Stimulated activated naive CD8-positive, alpha-beta T cell treated with anti-CD3 and anti-CD28 coated beads, Interleukin-15, Interleukin-2, amounts not matched to agents 100 ng/mL and 50 ng/mL, for 24 hours (primary cell): ENCODE measurements around the gene DOP1B.
"Not testable (repeated sequence)": the region's sequence is repeated elsewhere in the genome, so short reads cannot be mapped to it uniquely, and the experiment has no call there.

Experiments used
- H3K27ac Mint-ChIP-seq: one replicate; pipeline ENCODE4 v1.8.0; 2021; ENCODE audit warnings: mild to moderate bottlenecking, mixed read lengths
- H3K27me3 Mint-ChIP-seq: one replicate; pipeline ENCODE4 v1.8.0; 2021; ENCODE audit warnings: mixed read lengths
- H3K36me3 Mint-ChIP-seq: one replicate; pipeline ENCODE4 v1.8.0; 2021; ENCODE audit warnings: low read depth, mixed read lengths
- H3K4me1 Mint-ChIP-seq: one replicate; pipeline ENCODE4 v1.8.0; 2021; ENCODE audit warnings: low read depth, mixed read lengths
- H3K4me3 Mint-ChIP-seq: one replicate; pipeline ENCODE4 v1.8.0; 2021; ENCODE audit warnings: mild to moderate bottlenecking, mixed read lengths
- H3K9me3 Mint-ChIP-seq: one replicate; pipeline ENCODE4 v1.8.0; 2021; ENCODE audit warnings: mixed read lengths

Gene DOP1B

DNA sequence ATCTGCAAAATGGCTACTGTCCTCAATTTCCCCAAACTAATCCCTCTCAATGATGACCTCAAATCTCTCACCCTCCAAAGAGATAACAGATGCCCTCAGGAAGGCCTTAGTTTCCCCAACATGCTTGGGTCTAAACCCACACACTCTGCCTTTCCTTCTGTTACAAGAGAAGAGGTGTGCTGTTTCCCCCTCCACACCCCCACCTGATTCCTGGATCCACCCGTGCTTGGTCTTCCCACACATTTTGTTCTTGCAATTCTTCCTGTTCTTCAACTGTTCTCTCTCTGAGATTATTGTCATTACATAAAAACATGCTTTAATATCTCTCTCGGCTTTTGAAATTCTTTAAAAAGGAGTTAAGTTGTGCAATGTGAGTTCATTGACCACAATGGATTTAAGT is 27.4 kb upstream of the DOP1B start:
- no peaks in the 10 kb centered on the region for H3K9me3 Mint-ChIP-seq
- no peaks in the 10 kb centered on the region for H3K36me3 Mint-ChIP-seq
- peaks cover 12% of the 10 kb centered on the region for H3K4me1 Mint-ChIP-seq
- H3K27ac Mint-ChIP-seq = peak overlapping the region; percentile 12
- no peaks in the 10 kb centered on the region for H3K27me3 Mint-ChIP-seq
- H3K4me3 Mint-ChIP-seq = peak overlapping the region; percentile 50

DNA sequence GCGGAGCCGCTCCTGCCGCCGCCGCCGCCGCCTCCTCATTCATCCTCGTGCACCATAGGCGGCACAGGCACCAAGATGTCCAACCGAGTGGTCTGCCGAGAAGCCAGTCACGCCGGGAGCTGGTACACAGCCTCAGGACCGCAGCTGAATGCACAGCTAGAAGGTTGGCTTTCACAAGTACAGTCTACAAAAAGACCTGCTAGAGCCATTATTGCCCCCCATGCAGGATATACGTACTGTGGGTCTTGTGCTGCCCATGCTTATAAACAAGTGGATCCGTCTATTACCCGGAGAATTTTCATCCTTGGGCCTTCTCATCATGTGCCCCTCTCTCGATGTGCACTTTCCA is 26.2 kb upstream of the DOP1B start:
- Mint-ChIP-seq H3K4me3 (peak overlapping the region; percentile 80), H3K4me1 (peaks cover 18% of the 10 kb centered on the region), H3K27ac (peak overlapping the region; percentile 90)
- not testable (repeated sequence) for H3K9me3 Mint-ChIP-seq, H3K27me3 Mint-ChIP-seq, H3K36me3 Mint-ChIP-seq

DNA sequence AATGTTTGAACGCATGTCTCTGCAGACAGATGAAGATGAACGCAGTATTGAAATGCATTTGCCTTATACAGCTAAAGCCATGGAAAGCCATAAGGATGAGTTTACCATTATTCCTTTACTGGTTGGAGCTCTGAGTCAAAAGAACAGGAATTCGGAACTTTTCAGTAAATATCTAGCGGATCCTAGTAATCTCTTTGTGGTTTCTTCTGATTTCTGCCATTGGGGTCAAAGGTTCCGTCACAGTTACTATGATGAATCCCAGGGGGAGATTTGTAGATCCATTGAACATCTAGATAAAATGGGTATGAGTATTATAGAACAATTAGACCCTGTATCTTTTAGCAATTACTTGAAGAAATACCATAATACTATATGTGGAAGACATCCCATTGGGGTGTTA is 25.8 kb upstream of the DOP1B start:
- not testable (repeated sequence) for H3K36me3 Mint-ChIP-seq, H3K27me3 Mint-ChIP-seq, H3K9me3 Mint-ChIP-seq
- Mint-ChIP-seq H3K4me1 (peaks cover 19% of the 10 kb centered on the region), H3K4me3 (peak overlapping the region; percentile 80), H3K27ac (peak overlapping the region; percentile 90)

DNA sequence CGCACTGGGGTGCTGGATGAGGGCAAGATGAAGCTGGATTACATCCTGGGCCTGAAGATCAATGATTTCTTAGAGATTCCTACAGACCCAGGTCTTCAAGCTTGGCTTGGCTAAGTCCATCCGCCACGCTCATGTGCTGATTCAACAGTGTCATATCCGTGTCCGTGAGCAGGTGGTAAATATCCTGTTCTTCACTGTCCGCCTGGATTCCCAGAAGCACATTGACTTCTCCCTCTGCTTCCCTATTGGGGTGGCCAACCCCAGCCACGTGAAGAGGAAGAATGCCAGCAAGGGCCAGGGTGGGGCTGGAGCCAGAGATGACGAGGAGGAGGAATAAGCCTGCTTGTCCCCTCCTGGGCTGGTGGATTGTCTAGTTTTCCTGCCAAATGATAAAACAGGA is 23.9 kb upstream of the DOP1B start:
- Mint-ChIP-seq H3K9me3 (no peaks in the 10 kb centered on the region), H3K4me1 (peaks cover 29% of the 10 kb centered on the region), H3K4me3 (no peak overlapping the region), H3K27ac (no peak overlapping the region), H3K27me3 (no peaks in the 10 kb centered on the region), H3K36me3 (no peaks in the 10 kb centered on the region)

DNA sequence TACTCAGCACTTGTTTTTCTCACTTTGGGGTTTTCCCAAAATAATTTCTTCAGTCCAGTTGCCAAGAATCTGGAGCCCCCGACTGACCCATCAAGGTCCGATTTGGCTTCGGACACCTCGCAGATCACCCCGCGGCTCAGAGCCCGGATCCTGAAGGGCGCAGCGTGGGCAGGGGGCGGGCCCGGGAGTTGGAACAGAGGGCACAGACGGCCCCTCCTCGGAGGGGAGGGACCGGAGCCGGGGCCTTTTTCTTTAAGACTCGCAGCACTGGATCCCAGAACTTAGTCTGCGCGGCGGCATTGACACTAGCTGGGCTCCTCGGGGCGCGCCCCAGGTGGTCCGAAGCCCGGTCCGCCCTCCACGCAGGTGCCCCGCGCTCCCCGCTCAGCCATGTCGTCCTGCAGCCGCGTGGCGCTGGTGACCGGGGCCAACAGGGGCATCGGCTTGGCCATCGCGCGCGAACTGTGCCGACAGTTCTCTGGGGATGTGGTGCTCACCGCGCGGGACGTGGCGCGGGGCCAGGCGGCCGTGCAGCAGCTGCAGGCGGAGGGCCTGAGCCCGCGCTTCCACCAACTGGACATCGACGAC is 21.7 kb upstream of the DOP1B start, which contains the start of gene CBR3:
CBR3 (plus strand) TSS at position 277 of the 588 bp plus-strand sequence; CDS start at position 391, 114 bp downstream.
- no peaks in the 10 kb centered on the region for H3K9me3 Mint-ChIP-seq
- peak within 1 kb of the TSS; percentile 68 for H3K27ac Mint-ChIP-seq
- H3K36me3 Mint-ChIP-seq = no peaks in the 10 kb centered on the region
- no peaks in the 10 kb centered on the region for H3K27me3 Mint-ChIP-seq
- peaks cover 31% of the 10 kb centered on the region for H3K4me1 Mint-ChIP-seq
- H3K4me3 Mint-ChIP-seq = peak within 1 kb of the TSS; percentile 86

DNA sequence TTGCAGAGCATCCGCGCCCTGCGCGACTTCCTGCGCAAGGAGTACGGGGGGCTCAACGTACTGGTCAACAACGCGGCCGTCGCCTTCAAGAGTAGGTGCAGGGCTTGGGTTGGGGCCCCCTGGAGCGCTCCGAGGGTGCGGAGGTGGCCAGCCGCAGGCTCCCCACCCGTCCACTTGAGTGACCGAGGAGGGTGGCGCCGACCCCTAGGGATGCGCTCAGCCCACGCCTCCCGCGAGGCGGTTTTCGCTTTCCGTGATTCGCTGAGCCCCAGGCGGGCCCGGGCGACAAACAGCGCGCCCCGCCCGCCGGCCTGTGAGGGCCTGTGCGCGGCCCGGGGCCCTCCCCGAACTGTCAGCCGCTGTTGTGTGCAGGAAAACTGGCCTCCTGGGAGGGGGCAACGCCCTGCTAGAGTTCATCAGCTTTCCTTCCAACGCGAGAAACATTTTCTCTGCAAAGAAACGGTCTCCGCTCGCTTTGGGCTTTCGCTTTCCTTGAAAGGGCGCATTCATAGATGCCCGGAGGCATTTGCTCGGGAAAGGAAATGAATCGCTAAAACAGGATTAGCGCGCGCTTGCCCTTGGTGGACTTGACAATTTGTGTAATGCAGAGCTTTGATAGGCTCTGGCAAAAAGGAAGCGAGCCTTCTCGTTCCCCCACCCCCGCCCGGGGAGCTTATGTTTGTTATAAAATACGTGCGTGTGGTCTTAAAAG is 21.1 kb upstream of the DOP1B start:
- H3K27ac Mint-ChIP-seq = peak overlapping the region; percentile 68
- H3K36me3 Mint-ChIP-seq = no peaks in the 10 kb centered on the region
- H3K27me3 Mint-ChIP-seq = no peaks in the 10 kb centered on the region
- H3K4me1 Mint-ChIP-seq = peaks cover 28% of the 10 kb centered on the region
- H3K9me3 Mint-ChIP-seq = no peaks in the 10 kb centered on the region
- peak overlapping the region; percentile 86 for H3K4me3 Mint-ChIP-seq

DNA sequence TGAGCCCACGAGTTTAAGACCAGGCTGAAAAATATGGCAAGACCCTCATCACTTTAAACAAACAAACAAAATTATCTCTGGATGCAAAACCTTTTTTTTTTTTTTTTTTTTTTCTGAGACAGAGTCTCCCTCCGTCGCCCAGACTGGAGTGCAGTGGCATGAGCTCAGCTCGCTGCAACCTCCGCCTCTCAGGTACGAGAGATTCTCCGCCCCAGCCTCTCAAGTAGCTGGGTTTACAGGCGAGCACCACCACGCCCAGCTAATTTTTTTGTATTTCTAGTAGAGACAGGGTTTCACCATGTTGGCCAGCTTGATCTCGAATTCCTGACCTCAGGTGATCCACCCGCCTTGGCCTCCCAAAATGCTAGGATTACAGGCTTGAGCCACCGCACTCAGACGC is 16.8 kb upstream of the DOP1B start:
- H3K4me3 Mint-ChIP-seq, H3K27me3 Mint-ChIP-seq: not testable (repeated sequence)

DNA sequence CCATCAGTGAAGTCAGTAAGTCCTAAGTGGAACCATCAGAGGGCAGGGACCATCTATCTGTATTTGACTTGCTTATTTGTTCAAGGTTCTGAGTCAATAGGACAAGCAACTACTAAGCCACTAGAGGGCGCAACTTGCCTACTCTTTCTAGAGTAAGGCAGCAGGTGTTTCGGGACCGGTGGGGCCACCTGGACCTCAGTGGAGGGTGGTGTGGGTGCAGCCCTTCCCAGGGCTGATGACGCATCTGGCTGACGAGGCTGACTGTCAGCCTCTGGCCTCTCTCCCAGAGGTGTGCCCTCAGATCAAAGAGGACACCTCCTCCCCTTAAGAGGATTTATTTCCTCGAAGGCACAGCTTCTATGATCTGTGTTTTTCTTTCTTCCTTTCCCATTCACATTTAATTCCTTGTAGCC is 15.1 kb upstream of the DOP1B start:
- no peaks in the 10 kb centered on the region for H3K9me3 Mint-ChIP-seq
- H3K27ac Mint-ChIP-seq = no peak overlapping the region
- H3K4me1 Mint-ChIP-seq = peaks cover 18% of the 10 kb centered on the region
- H3K27me3 Mint-ChIP-seq = no peaks in the 10 kb centered on the region
- peaks cover 6% of the 10 kb centered on the region for H3K36me3 Mint-ChIP-seq
- H3K4me3 Mint-ChIP-seq = no peak overlapping the region

More for the DNA sequence above, 16.8 kb upstream of the DOP1B start:
- not testable (repeated sequence) for H3K27ac Mint-ChIP-seq, H3K36me3 Mint-ChIP-seq, H3K9me3 Mint-ChIP-seq
- peaks cover 22% of the 10 kb centered on the region for H3K4me1 Mint-ChIP-seq

DNA sequence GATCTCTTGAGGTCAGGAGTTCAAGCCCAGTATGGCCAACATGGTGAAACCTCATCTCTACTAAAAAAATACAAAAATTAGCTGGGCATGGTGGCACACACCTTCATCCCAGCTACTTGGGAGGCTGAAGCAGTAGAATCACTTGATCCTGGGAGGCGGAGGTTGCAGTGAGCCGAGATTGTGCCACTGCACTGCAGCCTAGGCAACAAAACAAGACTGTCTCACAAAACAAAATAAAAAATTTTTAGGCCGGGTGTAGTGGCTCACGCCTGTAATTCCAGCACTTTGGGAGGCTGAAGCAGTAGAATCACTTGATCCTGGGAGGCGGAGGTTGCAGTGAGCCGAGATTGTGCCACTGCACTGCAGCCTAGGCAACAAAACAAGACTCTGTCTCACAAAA is 12.4 kb upstream of the DOP1B start:
- H3K4me1 Mint-ChIP-seq = peaks cover 12% of the 10 kb centered on the region
- H3K27me3 Mint-ChIP-seq, H3K36me3 Mint-ChIP-seq, H3K9me3 Mint-ChIP-seq, H3K4me3 Mint-ChIP-seq, H3K27ac Mint-ChIP-seq: not testable (repeated sequence)

DNA sequence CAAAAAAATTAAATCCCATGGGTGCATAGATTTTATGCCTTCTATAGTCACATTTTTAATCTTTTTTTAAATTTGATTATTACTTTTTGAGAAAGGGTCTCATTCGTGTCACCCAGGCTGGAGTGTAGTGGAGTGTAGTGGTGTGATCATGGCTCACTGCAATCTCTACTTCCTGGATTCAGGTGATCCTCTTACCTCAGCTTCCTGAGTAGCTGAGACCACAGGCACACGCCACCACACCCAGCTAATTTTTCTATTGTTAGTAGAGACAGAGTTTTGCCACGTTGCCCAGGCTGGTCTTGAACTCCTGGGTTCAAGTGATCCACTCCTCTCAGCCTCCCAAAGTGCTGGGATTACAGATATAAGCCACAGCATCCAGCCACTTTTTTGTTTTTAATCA is 11.4 kb upstream of the DOP1B start:
- no peaks in the 10 kb centered on the region for H3K9me3 Mint-ChIP-seq
- no peak overlapping the region for H3K4me3 Mint-ChIP-seq
- H3K4me1 Mint-ChIP-seq = peaks cover 22% of the 10 kb centered on the region
- no peaks in the 10 kb centered on the region for H3K27me3 Mint-ChIP-seq
- peaks cover 6% of the 10 kb centered on the region for H3K36me3 Mint-ChIP-seq
- H3K27ac Mint-ChIP-seq = no peak overlapping the region

DNA sequence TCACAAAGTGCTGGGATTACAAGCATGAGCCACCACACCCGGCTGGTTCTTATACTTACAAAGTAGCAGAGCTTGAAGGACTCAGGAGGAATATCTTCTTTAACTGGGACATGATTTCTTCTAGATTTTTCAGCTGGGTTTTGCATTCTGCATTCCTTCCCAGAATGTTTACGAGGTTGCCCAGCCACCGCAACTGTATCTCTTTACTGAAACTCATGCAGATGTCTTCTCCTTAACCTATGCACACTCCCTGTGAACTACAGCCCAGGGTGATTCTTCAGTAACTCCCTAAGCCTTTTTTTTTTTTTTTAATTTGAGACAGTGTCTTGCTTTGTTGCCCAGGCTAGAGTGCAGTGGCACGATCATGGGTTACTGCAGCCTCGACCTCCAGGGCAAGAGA is 8.7 kb upstream of the DOP1B start:
- Mint-ChIP-seq H3K27me3 (no peaks in the 10 kb centered on the region), H3K4me3 (no peak overlapping the region), H3K4me1 (peaks cover 19% of the 10 kb centered on the region), H3K27ac (no peak overlapping the region), H3K36me3 (peaks cover 6% of the 10 kb centered on the region), H3K9me3 (no peaks in the 10 kb centered on the region)

DNA sequence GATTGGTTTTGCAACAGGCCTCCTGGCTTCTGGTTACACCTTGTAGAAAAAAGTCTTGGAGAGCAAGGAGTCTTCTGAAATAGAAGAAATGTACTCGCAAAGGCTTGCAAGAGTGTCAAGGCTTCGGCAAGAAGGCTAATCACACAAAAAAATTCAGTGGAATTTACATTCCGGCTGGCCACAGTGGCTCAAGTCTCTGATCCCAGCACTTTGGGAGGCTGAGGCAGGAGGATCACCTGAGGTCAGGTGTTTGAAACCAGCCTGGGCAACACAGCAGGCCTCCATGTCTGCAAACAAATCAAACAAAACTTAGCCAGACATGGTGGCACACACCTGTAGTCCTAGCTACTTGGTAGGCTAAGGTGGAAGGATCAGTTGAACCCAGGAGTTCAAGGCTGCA is 7.7 kb upstream of the DOP1B start:
- no peak overlapping the region for H3K4me3 Mint-ChIP-seq
- no peak overlapping the region for H3K27ac Mint-ChIP-seq
- no peaks in the 10 kb centered on the region for H3K27me3 Mint-ChIP-seq
- no peaks in the 10 kb centered on the region for H3K9me3 Mint-ChIP-seq
- peaks cover 19% of the 10 kb centered on the region for H3K4me1 Mint-ChIP-seq
- peaks cover 6% of the 10 kb centered on the region for H3K36me3 Mint-ChIP-seq

DNA sequence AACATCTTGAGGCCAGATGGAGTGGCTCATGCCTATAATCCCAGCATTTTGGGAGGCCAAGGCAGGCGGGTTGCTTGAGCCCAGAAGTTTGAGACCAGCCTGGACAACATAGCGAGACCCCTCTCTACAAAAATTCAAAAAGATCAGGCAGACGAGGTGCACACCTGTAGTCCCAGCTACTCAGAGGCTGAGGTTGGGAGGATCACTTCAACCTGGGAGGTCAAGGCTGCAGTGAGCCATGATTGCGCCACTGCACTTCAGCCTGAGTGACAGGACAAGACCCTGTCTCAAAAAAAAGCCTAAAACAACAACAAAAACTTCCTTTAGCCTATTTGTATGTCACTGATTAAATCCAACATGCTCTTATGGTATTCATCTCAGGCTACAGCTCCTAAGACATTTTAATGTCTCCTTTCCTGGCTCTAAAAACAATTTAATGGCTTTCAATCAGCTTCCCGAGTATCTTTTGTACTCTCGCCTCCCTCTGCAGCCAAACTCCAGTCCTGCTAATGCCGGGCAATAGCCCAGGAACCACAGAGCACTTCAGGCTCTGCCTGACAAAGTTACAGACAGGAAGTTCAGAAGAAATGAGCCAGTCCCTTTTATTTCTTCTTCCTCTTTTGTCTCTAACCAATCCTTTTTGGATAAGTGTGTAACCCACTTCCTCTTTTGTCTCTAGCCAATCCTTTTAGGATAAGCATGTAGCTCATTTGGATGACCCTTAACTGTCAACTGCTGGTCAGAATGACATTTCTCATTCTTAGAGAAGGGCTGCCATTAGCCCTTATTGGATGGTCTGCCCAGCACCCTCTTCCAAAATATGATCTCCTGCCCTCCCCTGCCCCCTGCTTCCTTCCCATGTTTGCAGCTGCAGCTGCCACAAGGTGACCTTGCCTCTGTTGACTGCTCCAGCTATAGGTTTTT is 6.6 kb upstream of the DOP1B start:
- Mint-ChIP-seq H3K4me1 (peaks cover 19% of the 10 kb centered on the region), H3K36me3 (peaks cover 6% of the 10 kb centered on the region), H3K4me3 (no peak overlapping the region), H3K27ac (peak overlapping the region; percentile 9), H3K27me3 (no peaks in the 10 kb centered on the region), H3K9me3 (no peaks in the 10 kb centered on the region)

DNA sequence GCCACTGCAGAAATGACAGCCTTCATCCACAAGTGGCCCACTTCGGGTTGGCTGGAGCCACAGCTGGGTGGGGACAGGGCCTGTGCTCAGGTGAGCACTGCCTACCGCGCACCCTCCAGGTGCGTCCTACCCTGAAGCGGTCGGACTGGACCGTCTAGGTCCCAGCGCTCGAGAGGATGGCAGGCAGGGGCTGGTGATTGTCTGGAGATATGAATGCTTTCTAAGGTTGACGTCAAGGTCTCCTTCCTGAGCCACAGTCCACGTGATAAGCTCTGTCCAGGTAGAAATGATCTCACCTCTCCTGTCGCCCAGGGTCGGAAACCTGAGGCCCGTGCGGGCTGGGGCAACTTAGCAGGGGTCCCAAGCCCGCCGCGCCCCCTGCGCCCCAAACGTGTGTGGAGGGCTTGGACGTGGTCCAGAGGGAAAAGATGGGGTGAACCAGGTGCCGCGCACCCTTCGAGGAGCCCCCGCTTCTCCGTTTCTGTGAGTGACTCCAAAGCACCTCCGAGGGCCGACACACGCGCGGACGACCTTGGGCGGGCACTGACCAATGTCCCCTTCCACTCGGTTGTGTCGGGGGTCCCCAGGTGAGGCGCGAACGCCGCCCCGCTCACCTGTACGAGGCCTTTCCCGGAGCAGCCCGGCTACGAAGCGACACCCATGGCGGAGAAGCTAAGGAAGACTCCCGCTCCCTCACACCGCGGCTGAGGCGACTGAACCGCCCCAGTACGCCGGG is 853 bp upstream of the DOP1B start:
- H3K4me3 Mint-ChIP-seq = peak overlapping the region; percentile 83
- H3K27me3 Mint-ChIP-seq = no peaks in the 10 kb centered on the region
- H3K9me3 Mint-ChIP-seq = no peaks in the 10 kb centered on the region
- no peaks in the 10 kb centered on the region for H3K36me3 Mint-ChIP-seq
- peaks cover 20% of the 10 kb centered on the region for H3K4me1 Mint-ChIP-seq
- no peak overlapping the region for H3K27ac Mint-ChIP-seq
